CD4-positive, alpha-beta T cell treated with Interleukin-4 for 4 hours (primary cell): ENCODE data around the gene MORN4.
A peak's percentile ranks its signal among the peaks of the same experiment; 100 is the strongest.
"Not testable (repeated sequence)": the region's sequence is repeated elsewhere in the genome, so short reads cannot be mapped to it uniquely, and the experiment has no call there.

Experiments
- DNase-seq: peaks from one replicate; pipeline ENCODE4 v3.0.0-alpha.2; 2020

MORN4 gene

DNA sequence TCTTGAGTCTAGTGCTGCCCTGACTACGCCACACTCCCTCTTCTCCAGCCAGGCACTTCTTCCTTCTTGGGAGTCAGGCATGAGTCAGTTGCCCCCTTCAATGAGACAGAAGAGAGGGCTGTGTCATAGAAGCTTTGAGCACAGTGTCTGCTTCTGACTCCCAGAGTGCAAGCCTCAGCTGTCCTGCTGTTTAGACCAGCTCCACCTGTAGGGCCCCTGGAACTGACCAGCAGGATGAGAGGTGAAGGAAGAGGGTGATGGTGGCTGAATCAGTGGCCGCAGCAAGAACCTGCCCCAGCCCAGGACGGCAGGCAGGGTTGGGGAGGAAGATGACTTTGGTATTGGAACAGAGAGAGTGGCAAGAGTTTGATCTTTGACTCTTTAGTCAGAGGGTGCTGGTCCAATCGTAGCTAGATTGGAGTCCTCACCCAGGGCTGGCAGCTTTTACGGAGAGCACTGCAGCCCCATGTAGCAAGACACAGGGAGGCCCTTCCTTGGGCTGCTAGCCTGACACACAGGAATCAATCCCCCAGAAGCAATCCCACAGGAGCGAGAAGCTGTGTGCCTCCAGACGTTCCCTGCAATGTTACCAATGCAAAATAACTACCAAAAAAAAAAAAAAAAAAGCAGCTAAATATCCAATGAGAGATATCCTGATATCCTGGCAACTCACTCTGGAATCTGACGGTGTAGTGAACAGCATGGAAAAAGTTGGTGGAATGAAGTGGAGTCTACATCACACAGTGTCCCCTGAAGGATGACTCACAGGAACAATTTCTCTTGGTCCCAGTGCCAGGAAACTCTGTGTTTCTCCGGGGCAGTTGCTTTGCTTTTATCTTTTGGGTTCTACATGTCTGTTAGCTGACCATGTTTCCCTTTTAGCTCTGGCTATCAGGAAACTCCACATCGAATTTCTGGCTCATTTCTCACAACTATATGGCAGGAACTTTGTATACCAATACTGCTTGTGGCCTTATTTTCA lies 36.9 kb downstream of the MORN4 start:
- no peak for DNase-seq

DNA sequence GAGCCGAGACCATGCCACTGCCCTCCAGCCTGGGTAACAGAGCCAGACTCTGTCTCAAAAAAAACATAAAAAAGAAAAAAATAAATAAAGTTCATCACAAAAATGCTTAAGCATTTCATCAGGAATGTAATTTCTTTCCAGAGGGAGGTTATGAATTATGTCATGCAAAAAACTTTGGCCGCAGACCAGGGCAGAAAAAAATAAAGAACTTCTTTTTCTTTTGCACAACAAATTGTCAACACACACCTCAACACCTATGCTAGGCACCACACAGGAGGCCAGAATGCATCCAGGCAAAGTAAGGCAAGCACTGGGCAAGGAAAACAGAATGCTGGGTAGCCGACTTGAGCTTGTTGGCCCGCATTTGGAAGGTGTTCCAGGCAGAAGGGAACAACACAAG lies 39.9 kb downstream of the MORN4 start:
- no peak for DNase-seq

DNA sequence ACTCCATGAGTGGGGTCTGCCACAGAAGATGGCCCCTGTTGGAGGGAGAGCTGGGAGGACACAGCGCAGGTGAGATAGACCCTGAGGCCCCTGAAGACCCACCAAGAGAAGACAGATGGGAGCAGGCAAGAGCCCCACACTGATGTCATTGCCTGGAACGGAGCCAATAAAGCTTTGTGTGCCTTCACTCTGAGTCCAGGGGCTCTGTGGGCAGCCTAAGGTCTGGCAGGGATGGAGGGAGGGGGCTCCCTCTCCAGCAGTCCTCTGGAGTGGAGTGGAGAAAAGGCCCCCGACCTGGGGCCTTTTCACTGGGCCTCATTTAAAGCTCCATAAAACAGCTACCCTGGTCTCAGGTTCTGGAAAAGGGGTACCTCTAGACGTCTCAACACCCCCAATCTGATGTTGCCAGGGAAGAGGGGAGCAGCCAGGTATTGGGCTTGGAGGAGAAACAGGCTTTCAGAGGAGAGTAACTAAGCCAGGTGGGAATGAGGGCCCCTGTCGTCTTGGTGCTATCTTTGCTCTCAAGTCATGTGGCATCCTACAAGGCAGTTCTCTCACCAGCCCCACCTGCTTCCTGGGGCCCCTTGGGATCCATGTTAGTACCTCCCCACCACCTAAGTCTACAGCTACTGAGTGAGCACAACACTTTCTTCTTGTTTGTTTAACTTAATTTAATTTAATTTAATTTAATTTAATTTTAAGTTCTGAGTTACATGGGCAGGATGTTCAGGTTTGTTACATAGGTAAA lies 42.4 kb downstream of the MORN4 start:
- no peak for DNase-seq

DNA sequence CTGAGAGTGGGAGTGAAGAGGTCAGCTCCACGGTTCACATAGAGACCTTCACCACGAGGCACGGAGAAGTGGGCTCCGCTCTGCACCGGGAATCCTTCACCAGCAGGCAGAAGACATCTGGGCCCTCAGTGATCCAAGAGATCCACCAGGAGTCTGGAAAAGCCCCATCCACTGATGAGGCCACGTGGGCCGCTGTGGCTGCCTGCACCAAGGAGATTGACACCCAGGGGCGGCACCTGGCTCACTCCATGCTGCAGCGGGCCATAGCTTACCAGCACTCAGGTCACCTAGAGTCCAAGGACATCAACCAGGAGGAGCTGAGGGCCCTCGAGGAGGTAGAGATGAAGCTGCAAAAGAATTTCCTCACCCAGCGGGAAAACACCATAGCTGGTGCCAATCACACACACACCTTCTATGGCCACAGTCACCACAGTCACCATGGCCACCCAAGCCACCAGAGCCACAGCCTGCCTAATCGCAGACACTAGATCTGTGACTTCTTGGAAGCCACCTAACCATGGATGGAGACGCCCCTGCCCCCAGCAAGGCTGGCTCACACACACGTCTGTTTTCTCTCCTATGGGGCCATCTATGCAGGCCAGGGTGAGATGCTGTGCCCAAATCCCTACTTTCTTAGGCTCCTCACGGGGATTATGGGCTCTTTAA lies 43.1 kb downstream of the MORN4 start:
- peak; percentile 2 for DNase-seq

DNA sequence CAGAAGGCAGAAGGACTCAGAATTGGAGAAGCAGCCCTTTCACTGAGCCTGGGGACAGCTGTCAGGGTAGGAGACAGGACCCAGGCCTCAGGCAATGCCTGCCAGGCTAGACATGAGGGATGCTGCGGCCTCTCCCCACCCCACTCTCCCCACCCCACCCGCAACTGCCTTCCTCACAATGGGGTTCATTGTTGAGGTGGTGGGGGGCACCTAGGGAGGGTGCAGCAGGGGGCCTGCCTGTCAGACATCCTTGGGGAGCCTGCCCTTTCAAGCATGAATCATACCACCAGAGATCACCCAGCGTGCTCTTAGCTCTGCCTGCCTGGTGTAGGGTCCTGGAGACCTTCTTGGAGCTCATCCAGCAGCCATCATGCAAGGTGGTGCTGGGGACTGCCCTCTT lies 43.8 kb downstream of the MORN4 start, which contains the start of gene C10orf62:
Gene C10orf62 (plus strand): TSS at position 243 of the 400 bp plus-strand sequence. CDS start 177 bp downstream, outside the sequence.
- no peak for DNase-seq

DNA sequence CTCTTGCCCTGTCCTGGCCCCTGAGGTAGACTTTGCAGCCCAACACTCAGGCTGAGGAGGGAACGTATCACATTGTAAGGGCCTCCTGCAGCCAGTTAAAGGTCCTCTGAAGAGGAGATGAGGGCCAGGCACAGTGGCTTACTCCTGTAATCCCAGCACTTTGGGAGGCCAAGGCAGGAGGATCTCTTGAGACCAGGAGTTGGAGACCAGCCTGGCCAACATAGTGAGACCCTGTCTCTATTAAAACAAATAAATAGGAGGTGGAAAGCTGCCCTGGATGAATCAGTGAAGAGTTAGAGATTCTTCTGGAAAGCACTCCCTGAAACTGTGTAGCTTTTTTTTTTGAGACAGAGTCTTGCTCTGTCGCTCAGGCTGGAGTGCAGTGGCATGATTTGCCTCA lies 46.1 kb downstream of the MORN4 start:
- DNase-seq: no peak

DNA sequence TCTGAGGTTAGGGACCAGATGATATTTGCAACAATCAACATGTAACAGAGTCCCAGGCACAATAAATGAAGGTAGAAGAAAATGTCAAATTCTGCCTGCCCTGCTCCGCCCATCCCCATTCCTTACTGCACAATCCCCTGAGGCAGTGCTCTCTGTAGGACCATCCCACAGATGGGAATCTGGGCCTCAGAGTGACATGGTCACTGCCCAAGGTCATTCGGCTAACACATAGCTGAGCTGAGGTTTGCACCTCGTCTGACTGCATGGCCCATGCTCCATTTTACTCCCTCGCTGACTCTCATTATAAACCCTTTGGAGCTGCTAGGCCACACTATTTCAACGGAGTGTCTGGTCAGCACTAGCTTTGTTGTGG lies 47.9 kb downstream of the MORN4 start:
- DNase-seq: no peak

DNA sequence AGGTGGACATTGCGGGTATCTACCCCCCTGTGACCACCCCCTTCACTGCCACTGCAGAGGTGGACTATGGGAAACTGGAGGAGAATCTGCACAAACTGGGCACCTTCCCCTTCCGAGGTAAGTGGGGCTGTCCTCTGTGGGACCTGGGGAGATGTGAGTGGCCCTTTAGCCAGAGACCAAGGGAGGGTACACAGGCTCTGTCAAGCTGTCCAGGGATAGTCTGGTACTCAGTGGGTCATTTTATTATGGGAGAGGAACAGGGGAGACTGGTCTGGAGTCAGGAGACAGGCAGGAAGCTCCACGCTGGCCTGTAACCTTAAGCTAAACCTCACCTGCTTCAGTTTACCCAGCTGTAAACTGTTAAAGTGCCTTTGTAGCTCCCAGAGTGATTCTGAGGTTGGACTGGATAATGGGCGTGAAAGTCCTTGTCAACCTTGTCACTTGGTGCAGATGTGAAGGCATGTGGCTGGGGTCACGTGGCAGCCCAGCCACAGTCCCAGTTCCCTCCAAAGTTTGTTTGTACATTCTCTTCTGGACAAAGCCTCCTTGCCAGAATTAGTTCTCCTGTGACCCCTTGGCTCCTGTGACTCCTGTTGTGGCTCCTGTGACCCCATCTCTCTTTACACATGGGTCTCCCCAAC lies 48.4 kb downstream of the MORN4 start:
- no peak for DNase-seq

DNA sequence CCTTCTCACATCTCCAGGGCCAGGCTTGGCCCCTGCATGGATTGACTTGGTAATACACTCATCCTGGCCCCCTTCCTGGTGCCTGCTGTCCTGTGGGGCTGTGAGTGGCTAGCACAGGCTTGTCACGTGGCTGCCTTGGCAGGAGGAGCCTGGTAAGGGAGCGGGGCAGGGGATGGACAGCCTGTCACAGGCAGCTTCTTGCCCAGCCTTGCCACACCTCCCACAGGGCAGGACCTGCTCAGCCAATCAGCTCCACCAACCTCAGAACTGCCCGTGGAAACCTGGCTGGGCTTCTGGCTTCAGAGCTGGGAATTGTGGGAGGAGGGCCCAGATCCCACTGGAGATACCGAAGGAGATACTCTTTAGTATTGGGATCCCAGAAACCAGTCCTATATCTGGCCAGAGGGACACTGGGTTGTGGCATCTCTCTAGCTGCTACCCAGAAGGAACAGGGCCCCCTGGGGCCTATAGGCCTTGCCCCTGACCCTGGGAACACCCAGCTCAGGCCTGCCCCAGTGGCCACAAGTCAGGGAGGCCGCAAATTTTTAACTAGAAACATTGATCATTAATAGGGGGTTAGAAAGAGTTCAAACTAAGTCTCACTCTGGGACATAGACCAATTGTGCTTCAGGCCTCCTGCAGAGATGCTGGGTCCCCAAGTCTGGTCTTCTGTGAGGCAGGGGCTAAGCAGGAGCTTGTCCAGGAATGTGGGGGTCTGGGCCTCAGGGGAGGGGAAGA lies 49.1 kb downstream of the MORN4 start, which contains the start of gene HOGA1:
Gene HOGA1 (plus strand): TSS at position 330 of the 738 bp plus-strand sequence. CDS start 315 bp downstream, at position 645.
- DNase-seq: no peak

DNA sequence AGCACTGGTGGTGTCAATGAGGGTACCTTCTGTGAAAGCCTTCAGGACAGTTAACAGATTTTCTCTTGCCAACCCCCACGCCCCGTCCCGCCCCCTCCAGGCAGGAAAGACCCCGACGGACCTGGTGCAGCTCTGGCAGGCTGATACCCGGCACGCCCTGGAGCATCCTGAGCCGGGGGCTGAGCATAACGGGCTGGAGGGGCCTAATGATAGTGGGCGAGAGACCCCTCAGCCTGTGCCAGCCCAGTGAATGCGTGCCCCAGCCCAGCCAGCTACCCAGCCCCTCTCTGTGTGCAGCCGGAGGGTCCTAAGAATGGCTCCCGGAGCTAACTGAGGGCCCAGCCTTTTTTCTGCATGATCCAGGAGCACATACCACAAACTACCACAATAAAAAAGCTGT lies 49.8 kb downstream of the MORN4 start:
- DNase-seq: no peak

DNA sequence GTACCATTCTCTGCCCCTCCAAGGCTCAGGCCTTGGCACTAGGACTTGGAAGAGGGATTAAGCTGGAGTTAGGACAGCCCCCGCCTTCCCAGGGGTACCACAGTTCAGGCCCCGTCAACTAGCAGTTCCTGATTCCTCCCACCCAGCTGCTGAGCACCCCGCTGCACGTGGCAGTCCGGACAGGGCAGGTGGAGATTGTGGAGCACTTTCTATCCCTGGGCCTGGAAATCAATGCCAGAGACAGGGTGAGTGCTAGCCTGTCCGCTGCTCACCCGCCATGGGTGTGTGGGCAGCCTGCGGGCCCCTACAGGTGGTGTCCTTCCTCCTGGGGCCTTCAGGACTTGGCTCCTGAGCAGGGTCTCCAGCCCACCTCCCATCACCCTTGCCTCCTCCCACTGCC lies 51.1 kb downstream of the MORN4 start:
- no peak for DNase-seq

DNA sequence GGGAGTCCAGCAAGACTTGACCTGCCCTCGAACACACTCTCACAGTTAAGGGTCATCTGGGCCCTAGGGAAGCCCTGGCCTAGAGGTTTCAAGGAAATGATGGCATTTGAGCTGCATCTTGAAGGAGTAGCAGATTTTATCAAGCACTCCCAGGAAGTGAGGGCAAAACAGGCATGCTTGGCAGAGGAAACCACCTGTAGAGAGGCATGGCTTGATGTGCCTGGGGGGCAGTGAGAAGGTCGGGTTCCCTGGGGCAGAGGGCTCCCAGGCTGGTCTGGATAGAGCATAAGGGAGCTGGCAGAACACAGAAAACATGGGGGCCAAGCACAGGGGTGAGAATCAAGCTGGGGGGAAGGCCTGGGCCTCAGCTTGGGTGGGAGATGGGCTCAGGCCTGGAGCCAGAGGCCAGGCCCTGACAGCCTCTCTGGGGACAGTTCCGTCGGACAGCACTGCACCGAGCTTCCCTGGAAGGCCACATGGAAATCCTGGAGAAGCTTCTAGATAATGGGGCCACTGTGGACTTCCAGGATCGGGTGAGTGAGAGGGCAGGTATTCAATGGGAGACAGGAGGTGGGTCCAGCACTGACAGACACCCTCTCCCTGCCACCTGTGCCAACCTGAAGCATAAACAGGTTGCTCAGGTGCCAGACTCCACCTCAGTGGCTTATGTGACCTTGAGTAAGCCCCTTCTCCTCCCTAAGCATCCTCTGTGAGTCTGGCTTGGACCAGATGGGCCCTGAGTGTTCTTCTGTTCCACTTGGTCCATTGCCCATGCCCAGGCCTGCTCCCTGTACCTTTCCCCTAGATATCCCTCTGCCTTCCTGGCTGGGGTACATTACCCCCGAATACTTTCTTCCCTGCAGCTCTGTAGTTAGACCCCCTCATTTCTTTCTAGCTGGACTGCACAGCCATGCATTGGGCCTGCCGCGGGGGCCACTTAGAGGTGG lies 52.6 kb downstream of the MORN4 start:
- no peak for DNase-seq

DNA sequence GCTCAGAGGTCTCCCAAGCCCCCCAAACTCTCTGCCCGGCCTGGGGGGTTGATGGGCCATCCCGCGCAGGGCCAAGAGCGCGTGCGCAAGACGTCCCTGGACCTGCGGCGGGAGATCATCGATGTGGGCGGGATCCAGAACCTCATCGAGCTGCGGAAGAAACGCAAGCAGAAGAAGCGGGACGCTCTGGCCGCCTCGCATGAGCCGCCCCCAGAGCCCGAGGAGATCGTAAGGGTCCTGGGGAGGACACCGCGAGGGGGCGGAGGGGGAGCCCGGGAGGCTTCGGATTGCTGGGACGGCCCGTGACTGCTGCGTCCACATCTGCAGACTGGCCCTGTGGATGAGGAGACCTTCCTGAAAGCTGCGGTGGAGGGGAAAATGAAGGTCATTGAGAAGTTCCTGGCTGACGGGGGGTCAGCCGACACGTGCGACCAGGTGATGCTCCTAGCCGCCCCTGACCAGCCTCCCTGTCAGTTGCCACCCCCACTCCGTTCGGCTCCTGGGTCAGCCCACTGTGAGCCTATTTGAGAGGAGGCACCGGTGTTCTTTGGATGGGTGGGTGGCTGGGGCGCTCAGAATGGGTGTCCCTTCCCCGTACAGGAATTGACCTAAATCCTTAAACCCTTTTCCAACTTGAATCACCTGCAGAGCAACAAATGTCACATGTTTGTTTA lies 55.0 kb downstream of the MORN4 start:
- DNase-seq: no peak

DNA sequence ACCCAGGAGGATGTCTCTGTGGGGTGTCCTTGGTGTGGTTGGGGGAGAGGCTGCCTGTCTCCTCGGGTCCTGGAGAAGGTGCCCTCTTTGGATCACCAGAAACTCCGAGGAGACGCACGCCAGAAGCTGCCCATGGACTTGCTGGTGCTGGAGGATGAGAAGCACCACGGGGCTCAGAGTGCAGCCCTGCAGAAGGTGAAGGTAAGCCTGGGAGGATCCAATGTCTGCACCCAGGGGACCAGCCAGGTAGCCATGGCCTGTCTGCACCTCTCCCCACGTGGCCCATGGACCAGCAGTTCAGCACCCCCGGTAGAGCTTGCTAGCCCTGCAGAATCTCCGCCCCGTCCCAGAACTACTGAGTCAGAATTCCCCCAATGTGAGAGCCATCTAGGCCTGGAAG lies 55.6 kb downstream of the MORN4 start:
- DNase-seq: no peak

DNA sequence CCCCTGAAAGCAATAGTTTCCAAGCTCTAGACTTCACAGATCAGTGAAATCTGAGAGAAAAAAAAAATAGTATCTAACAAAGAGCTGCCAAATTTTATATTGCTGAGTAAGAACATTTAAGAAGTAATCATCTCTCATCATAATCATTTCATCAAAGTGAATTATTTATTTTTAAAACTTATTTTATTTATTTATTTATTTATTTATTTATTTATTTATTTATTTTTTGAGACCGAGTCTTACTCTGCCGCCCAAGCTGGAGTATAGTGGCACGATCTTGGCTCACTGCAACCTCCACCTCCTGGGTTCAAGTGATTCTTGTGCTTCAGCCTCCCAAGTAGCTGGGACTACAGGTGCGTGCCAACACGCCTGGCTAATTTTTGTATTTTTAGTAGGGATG lies 56.8 kb downstream of the MORN4 start:
- not testable (repeated sequence) for DNase-seq

DNA sequence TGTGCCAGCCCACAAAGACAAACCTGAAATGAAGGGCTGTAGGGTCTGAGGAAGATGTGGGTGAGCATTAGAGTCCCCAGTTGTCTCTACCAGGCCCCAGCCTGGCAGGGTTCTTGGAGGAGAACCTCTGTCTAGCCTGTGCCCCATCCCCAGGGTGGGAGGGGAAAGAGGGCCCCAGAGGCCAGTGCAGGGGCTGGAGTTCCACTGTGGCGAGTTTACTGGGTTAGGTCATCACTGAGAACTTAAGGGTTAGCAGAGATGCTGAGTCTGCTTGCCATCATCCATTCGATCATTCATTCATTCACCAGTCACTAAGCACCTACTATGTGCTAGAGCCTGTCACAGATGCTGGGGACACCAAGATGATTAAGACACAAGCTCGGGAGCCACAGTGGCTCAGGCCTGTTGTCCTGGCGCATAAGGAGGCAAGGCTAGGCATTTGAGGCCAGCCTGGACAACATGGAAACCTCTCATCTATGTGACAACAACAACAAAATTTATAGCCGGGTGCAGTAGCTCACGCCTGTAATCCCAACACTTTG lies 58.1 kb downstream of the MORN4 start:
- no peak for DNase-seq

DNA sequence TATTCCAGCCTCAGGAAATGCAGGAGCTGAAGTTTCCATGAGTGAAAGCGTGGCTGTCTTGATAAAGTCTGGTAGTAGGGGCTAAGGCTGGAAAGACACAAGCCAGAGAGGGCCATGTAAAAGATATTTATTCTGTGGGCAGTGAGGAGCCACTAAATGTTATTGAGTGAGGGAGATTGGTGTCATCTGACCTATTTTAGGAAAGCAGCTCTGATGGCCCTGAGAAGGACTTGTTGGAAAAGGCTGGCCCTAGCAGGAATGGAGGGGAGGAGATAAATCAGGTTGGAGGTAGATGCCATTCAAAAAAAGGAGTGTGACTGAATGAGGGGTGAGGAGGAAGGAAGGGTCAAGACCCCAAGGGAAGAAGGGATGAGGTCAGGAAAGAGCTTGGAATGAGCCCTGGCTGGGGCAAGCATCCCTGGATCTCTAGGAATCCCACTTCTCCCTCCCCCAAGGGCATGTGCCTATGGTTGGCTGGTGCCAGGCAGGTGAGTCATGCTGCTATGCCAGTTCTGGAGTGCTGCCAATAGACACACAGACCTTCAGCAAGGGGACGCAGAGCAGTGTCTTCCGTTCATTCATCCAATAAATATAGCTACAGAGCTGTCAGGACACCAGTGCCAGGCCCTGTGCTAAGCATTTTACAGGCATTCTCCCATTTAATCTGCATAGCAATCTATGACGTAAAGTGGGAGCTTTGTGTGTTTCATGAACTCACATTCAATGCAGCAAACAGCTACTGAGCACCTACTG lies 58.8 kb downstream of the MORN4 start:
- no peak for DNase-seq

DNA sequence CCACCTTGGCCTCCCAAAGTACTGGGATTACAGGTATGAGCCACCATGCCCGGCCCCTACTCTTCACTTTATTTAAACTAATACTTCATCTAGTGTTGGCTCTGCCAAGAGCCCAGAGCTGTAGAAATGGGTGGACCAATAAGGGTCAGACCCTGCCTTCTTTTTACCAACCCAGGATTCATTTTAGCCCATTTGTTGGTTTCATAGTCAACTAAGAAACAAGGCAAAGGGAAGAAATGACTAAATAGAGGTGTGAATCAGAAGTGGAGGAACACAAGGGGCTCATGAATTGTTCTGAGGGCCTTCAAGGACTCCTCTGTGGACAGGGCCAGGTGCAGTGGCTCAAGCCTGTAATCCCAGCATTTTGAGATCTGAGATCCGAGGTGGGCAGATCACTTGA lies 59.6 kb downstream of the MORN4 start:
- no peak for DNase-seq

DNA sequence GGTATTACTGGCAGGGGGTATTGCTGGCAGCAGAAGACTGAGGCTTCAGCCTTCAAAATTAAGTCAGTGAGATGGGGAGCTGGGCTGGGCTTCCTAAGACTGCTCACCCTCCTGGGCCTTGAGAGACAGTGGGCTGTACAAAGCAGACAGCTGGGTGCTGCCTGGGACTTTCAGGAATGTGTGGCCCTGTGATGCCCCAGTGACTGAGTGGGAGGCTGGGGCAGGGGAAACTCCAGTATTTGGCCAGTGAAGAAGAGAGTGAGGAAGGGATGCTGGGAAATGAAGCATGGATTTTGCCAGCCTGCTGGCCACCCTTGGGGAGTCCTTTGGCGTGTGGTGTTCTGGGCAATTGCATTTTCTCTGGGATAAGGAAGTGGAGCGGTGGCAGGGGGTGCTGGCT lies 60.3 kb downstream of the MORN4 start:
- DNase-seq: no peak
